ENCODE measurements around the gene ARHGEF17. TPM values are rescaled to one million over a fixed set of nuclear protein-coding genes. Genes with fewer than 3 reads are reported as not detected.

ARHGEF17 gene
- total RNA-seq, 3 donors from 2014 or later (not counting 1 experiment from before 2014, with no cell fraction given): 0.02 to 0.88 (median 0.50) TPM

GRCh38 chr11:73325036-73325981 is 17.2 kb downstream of the ARHGEF17 start:
- no peak for DNase-seq
- Histone ChIP-seq H3K27me3 (ENCODE audit: control insufficient read depth, insufficient read depth, low read length) (no peaks in the 10 kb centered on the region), H3K27ac (ENCODE audit: low read length) (no peak overlapping the region), H3K9me3 (ENCODE audit: control insufficient read depth, insufficient read depth, low read length) (no peaks in the 10 kb centered on the region), H3K4me1 (ENCODE audit: control insufficient read depth, insufficient read depth, low read length) (no peaks in the 10 kb centered on the region), H3K36me3 (ENCODE audit: control insufficient read depth, insufficient read depth, low read length) (no peaks in the 10 kb centered on the region), H3K4me3 (ENCODE audit: low read length) (no peak overlapping the region)
- Mint-ChIP-seq H3K27me3 (ENCODE audit: low read depth in 2 of 2) (no peaks in the 10 kb centered on the region), H3K27ac (no peak overlapping the region), H3K36me3 (no peaks in the 10 kb centered on the region), H3K9me3 (no peaks in the 10 kb centered on the region), H3K4me1 (peaks cover 0 to 13% of the 10 kb centered on the region in 2 donors), H3K4me3 (no peak overlapping the region)
- TF ChIP-seq CTCF (IDR thresholded peaks at IDR 0.05): no peak
- intact Hi-C loops (cut with micrococcal nuclease): no loop called here
- ATAC-seq: no peak
- WGBS (ENCODE audit: insufficient coverage): 83% methylated on average over 13 of the region's 13 CpGs

GRCh38 chr11:73326929-73327811 is 19.1 kb downstream of the ARHGEF17 start:
- Histone ChIP-seq H3K27me3 (ENCODE audit: control insufficient read depth, insufficient read depth, low read length) (no peaks in the 10 kb centered on the region), H3K27ac (ENCODE audit: low read length) (no peak overlapping the region), H3K4me3 (ENCODE audit: low read length) (no peak overlapping the region), H3K4me1 (ENCODE audit: control insufficient read depth, insufficient read depth, low read length) (no peaks in the 10 kb centered on the region), H3K9me3 (ENCODE audit: control insufficient read depth, insufficient read depth, low read length) (no peaks in the 10 kb centered on the region), H3K36me3 (ENCODE audit: control insufficient read depth, insufficient read depth, low read length) (no peaks in the 10 kb centered on the region)
- no peaks in the 10 kb centered on the region for H3K36me3 Mint-ChIP-seq
- intact Hi-C loops (cut with micrococcal nuclease): no loop called here
- H3K4me1 Mint-ChIP-seq: peaks cover 0 to 8% of the 10 kb centered on the region in 2 donors
- peak; percentile 34 to 49 (median 43) for ATAC-seq
- 71% methylated on average over 10 of the region's 10 CpGs for WGBS (ENCODE audit: insufficient coverage)
- no peak for TF ChIP-seq CTCF (IDR thresholded peaks at IDR 0.05)
- DNase-seq: no peak
- no peak overlapping the region for H3K4me3 Mint-ChIP-seq
- no peaks in the 10 kb centered on the region for H3K9me3 Mint-ChIP-seq
- no peaks in the 10 kb centered on the region for H3K27me3 Mint-ChIP-seq (ENCODE audit: low read depth in 2 of 2)
- no peak overlapping the region for H3K27ac Mint-ChIP-seq

GRCh38 chr11:73327812-73328364 is 19.8 kb downstream of the ARHGEF17 start:
- Mint-ChIP-seq H3K27ac (no peak overlapping the region), H3K9me3 (no peaks in the 10 kb centered on the region), H3K36me3 (no peaks in the 10 kb centered on the region), H3K4me1 (peaks cover 0 to 8% of the 10 kb centered on the region in 2 donors), H3K4me3 (no peak overlapping the region), H3K27me3 (ENCODE audit: low read depth in 2 of 2) (no peaks in the 10 kb centered on the region)
- Histone ChIP-seq H3K36me3 (ENCODE audit: control insufficient read depth, insufficient read depth, low read length) (no peaks in the 10 kb centered on the region), H3K27ac (ENCODE audit: low read length) (no peak overlapping the region), H3K9me3 (ENCODE audit: control insufficient read depth, insufficient read depth, low read length) (no peaks in the 10 kb centered on the region), H3K4me3 (ENCODE audit: low read length) (no peak overlapping the region), H3K27me3 (ENCODE audit: control insufficient read depth, insufficient read depth, low read length) (no peaks in the 10 kb centered on the region), H3K4me1 (ENCODE audit: control insufficient read depth, insufficient read depth, low read length) (no peaks in the 10 kb centered on the region)
- ATAC-seq (no peak), DNase-seq (no peak)
- whole genome bisulfite sequencing (ENCODE audit: insufficient coverage): 81% methylated on average over 4 of the region's 4 CpGs
- no peak for TF ChIP-seq CTCF (IDR thresholded peaks at IDR 0.05)
- intact Hi-C loops (cut with micrococcal nuclease): no loop called here

Data from natural killer cell (primary cell).